Measurements from ENCODE around the gene SNAI3. TPM values are rescaled to one million over a fixed set of nuclear protein-coding genes. Genes with fewer than 3 reads are reported as not detected.

SNAI3 gene
- total RNA-seq, 4 donors from 2014 or later, result 0.14 to 0.43 TPM; not detected in 2

- Histone ChIP-seq H3K4me3 (peak overlapping the region; percentile 57 to 59), H3K36me3 (no peaks in the 10 kb centered on the region), H3K27ac (peak overlapping the region in 1 of 2 donors; percentile 15), H3K27me3 (no peaks in the 10 kb centered on the region), H3K9me3 (no peaks in the 10 kb centered on the region), H3K4me1 (no peaks in the 10 kb centered on the region)
- DNase-seq, result peak in 1 of 2 donors; percentile 27
- TF ChIP-seq, protein P1, sequence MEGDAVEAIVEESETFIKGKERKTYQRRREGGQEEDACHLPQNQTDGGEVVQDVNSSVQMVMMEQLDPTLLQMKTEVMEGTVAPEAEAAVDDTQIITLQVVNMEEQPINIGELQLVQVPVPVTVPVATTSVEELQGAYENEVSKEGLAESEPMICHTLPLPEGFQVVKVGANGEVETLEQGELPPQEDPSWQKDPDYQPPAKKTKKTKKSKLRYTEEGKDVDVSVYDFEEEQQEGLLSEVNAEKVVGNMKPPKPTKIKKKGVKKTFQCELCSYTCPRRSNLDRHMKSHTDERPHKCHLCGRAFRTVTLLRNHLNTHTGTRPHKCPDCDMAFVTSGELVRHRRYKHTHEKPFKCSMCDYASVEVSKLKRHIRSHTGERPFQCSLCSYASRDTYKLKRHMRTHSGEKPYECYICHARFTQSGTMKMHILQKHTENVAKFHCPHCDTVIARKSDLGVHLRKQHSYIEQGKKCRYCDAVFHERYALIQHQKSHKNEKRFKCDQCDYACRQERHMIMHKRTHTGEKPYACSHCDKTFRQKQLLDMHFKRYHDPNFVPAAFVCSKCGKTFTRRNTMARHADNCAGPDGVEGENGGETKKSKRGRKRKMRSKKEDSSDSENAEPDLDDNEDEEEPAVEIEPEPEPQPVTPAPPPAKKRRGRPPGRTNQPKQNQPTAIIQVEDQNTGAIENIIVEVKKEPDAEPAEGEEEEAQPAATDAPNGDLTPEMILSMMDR (IDR thresholded peaks at IDR 0.05), result no peak
- TF ChIP-seq POLR2A (IDR thresholded peaks at IDR 0.05), result no peak
- intact Hi-C loops (cut with DNase I; ENCODE audit: low total_unique reads), result no loop called here
Observed at GRCh38 chr16:88651276-88651988, 34.9 kb downstream of the SNAI3 start.

DNA sequence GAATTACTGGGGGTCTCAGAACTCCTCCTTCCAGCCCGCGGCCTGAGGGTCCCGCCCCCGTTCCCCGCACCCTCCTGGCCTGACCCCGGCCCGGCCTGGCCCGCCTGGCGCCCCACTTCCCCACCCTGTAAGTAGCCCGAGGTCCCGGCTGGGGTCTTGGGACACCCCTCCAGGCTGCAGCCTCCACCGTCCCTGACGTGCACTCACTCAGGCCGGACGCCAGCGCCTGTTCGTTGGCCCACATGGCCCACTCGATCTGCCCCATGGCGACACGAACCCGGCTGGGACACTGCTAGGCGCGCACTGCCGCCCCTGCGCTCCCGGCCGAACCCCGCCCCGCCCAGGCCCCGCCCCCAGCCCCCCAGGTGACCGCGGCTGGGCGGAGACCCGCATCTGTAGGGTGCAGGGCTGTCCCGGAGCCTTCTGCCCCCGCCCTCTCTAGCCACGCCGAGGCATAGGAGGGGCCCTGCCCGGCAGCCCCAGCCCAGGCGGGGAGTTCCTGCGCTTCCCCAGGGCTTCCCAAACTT, 35.5 kb downstream of the SNAI3 start, which contains the start of gene CYBA:
CYBA (minus strand) TSS at position 305 of the 527 bp plus-strand sequence; CDS start at position 265, 40 bp downstream.
- no peaks in the 10 kb centered on the region for H3K36me3 ChIP-seq
- intact Hi-C loops (cut with DNase I; ENCODE audit: low total_unique reads), result no loop called here
- peak in 1 of 2 donors; percentile 36 for DNase-seq
- TF ChIP-seq, protein P1 (IDR thresholded peaks at IDR 0.05), result no peak
- TF ChIP-seq POLR2A (IDR thresholded peaks at IDR 0.05), result peak in 1 of 2 donors; percentile 34
- no peaks in the 10 kb centered on the region for H3K27me3 ChIP-seq
- H3K27ac ChIP-seq, result peak within 1 kb of the TSS; percentile 5 to 15
- H3K9me3 ChIP-seq, result no peaks in the 10 kb centered on the region
- H3K4me1 ChIP-seq, result no peaks in the 10 kb centered on the region
- H3K4me3 ChIP-seq, result peak within 1 kb of the TSS; percentile 57 to 59

DNA sequence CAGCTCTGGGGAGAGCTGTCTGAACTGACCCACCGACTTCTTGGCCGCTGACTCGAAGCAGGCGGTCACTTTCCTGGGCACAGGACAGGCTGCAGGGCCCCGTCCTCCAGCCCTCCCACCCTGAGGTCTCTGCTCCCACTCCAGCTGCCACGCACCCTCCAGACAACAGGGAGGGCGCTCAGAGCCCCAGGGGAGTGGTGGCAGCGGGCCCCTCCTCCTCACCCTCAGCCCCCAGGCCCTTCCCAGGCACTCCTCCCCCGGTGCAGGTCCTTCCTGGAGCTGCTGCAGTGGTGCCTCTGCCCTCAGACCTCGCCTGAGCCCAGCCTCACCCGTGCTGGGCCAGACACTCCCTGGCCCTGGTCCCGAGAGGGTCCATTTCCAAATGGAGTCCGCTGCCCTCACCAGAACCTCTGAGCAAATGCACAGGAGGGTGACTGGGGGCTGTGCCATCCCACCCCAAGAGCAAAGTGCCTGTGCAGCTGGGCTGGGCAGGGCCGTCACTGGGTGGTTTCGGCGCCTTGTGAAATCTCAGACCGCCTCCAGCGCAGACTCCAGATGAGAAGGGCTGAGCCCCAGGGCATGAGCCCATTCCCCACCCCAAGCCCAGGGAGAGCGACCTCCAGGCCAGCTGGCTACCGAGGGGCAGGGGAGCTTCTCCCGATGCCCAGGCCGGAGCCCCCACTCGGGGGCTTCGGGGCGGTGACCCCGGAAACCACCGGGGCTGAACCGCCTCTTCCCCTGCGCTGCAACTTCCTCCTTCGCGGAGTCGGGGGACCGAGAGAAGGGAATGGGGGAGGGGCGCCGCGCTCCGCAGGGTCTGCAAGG, 36.2 kb downstream of the SNAI3 start:
- Histone ChIP-seq H3K4me3 (peak overlapping the region; percentile 57 to 59), H3K27me3 (no peaks in the 10 kb centered on the region), H3K9me3 (no peaks in the 10 kb centered on the region), H3K4me1 (no peaks in the 10 kb centered on the region), H3K36me3 (no peaks in the 10 kb centered on the region), H3K27ac (peak overlapping the region; percentile 5 to 15)
- no peak for DNase-seq
- intact Hi-C loops (cut with DNase I; ENCODE audit: low total_unique reads), result no loop called here
- TF ChIP-seq, protein P1 (IDR thresholded peaks at IDR 0.05), result no peak
- no peak for TF ChIP-seq POLR2A (IDR thresholded peaks at IDR 0.05)

- Histone ChIP-seq H3K27me3 (no peaks in the 10 kb centered on the region), H3K36me3 (no peaks in the 10 kb centered on the region), H3K27ac (no peak overlapping the region), H3K9me3 (no peaks in the 10 kb centered on the region), H3K4me1 (no peaks in the 10 kb centered on the region), H3K4me3 (no peak overlapping the region)
- no peak for DNase-seq
- intact Hi-C loops (cut with DNase I; ENCODE audit: low total_unique reads), result no loop called here
- TF ChIP-seq, protein P1 (IDR thresholded peaks at IDR 0.05), result no peak
- no peak for TF ChIP-seq POLR2A (IDR thresholded peaks at IDR 0.05)
Observed at GRCh38 chr16:88649195-88649923, 36.9 kb downstream of the SNAI3 start.

Measured in uterus (tissue), 4 donors.